ENCODE measurements around the gene STPG1. TPM values are rescaled to one million over a fixed set of nuclear protein-coding genes. Genes with fewer than 3 reads are reported as not detected.

The STPG1 gene
- total and polyA plus RNA-seq, 9 of the 15 experiments (the other 6 are each of a cell fraction or from before 2014, with no cell fraction given): 5.0 to 11.9 (median 8.3) TPM

GRCh38 chr1:24415334-24415909 lies 1.8 kb upstream of the STPG1 start, which contains the start of gene NIPAL3 (continued):
- no peak for TF ChIP-seq ZNF318 (IDR thresholded peaks at IDR 0.05; ENCODE audit: borderline replicate concordance in 1 of 2, low read depth in 1 of 2)
- no peak for TF ChIP-seq HEY1 (CRISPR knock-in tag; IDR thresholded peaks at IDR 0.05; ENCODE audit: borderline replicate concordance)
- no peak for TF ChIP-seq PPARD (CRISPR knock-in tag; IDR thresholded peaks at IDR 0.05)
- no peak for TF ChIP-seq ATF3 (IDR thresholded peaks at IDR 0.05)
- TF ChIP-seq ATF3 (CRISPR knock-in tag; conservative IDR thresholded peaks at IDR 0.05): no peak
- peak; percentile 83 for TF ChIP-seq XRCC5 (IDR thresholded peaks at IDR 0.05; ENCODE audit: low read depth, low read length)
- TF ChIP-seq HDAC6 (IDR thresholded peaks at IDR 0.05; ENCODE audit: low read depth, low read length): no peak
- TF ChIP-seq, protein P1, sequence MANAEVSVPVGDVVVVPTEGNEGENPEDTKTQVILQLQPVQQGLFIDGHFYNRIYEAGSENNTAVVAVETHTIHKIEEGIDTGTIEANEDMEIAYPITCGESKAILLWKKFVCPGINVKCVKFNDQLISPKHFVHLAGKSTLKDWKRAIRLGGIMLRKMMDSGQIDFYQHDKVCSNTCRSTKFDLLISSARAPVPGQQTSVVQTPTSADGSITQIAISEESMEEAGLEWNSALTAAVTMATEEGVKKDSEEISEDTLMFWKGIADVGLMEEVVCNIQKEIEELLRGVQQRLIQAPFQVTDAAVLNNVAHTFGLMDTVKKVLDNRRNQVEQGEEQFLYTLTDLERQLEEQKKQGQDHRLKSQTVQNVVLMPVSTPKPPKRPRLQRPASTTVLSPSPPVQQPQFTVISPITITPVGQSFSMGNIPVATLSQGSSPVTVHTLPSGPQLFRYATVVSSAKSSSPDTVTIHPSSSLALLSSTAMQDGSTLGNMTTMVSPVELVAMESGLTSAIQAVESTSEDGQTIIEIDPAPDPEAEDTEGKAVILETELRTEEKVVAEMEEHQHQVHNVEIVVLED (CRISPR knock-in tag; IDR thresholded peaks at IDR 0.05): no peak
- no peak for TF ChIP-seq ZNF511 (CRISPR knock-in tag; IDR thresholded peaks at IDR 0.05)
- no peak for TF ChIP-seq ZNF696 (CRISPR knock-in tag; conservative IDR thresholded peaks at IDR 0.05)
- TF ChIP-seq BRF1 (IDR thresholded peaks at IDR 0.05; ENCODE audit: borderline replicate concordance, extremely low read depth, insufficient read length): no peak
- peak; percentile 58; the same call in 1 of the 2 replicates for TF ChIP-seq C11orf30 (IDR thresholded peaks at IDR 0.05; ENCODE audit: low read depth)
- peak; percentile 59; the same call in 1 of the 2 replicates for TF ChIP-seq GABPB1 (CRISPR knock-in tag; IDR thresholded peaks at IDR 0.05)
- TF ChIP-seq ZNF778 (CRISPR knock-in tag; IDR thresholded peaks at IDR 0.05): no peak
- 0 out of 2 replicates have a peak, but pooled peaks have one; percentile 58 for TF ChIP-seq DIDO1 (tag; IDR thresholded peaks at IDR 0.05; ENCODE audit: low read depth)
